Activated CD4-positive, alpha-beta T cell treated with anti-CD3 and anti-CD28 coated beads, Interleukin-2, amount 50 U/mL, for 24 hours (primary cell): ENCODE data around the gene CALML3.
"Not testable (repeated sequence)": the region's sequence is repeated elsewhere in the genome, so short reads cannot be mapped to it uniquely, and the experiment has no call there.

Experiments
- DNase-seq, 2 donors: peaks; one replicate each; pipeline ENCODE4 v3.0.0-alpha.2; 2020; ENCODE audit warnings: low read depth in 1 of 2, low spot score in 1 of 2

The CALML3 gene

GRCh38 chr10:5552376-5553321 lies 27.9 kb downstream of the CALML3 start:
- DNase-seq = no peak

GRCh38 chr10:5553400-5554170 lies 28.8 kb downstream of the CALML3 start:
- DNase-seq = no peak

GRCh38 chr10:5555021-5555510 lies 30.3 kb downstream of the CALML3 start:
- no peak for DNase-seq

- DNase-seq = no peak
These were observed 31.1 kb downstream of the CALML3 start for GRCh38 chr10:5555881-5556280.

GRCh38 chr10:5556576-5556975 lies 31.8 kb downstream of the CALML3 start:
- no peak for DNase-seq

GRCh38 chr10:5557040-5557721 lies 32.4 kb downstream of the CALML3 start:
- DNase-seq = no peak

- DNase-seq = no peak
These were observed 33.3 kb downstream of the CALML3 start for GRCh38 chr10:5557799-5558771.

- not testable (repeated sequence) for DNase-seq
These were observed 34.3 kb downstream of the CALML3 start for GRCh38 chr10:5559022-5559421.

- DNase-seq = no peak
These were observed 34.9 kb downstream of the CALML3 start for GRCh38 chr10:5559642-5560141.

- DNase-seq = no peak
These were observed 35.5 kb downstream of the CALML3 start for GRCh38 chr10:5560142-5560816.

- DNase-seq = no peak
These were observed 36.3 kb downstream of the CALML3 start for GRCh38 chr10:5560817-5561703.

GRCh38 chr10:5561704-5562645 lies 37.2 kb downstream of the CALML3 start:
- no peak for DNase-seq

- DNase-seq = no peak
These were observed 38.7 kb downstream of the CALML3 start for GRCh38 chr10:5563321-5563961.

GRCh38 chr10:5563991-5564536 lies 39.3 kb downstream of the CALML3 start:
- DNase-seq = peak in 1 of 2 donors; percentile 49

- DNase-seq = no peak
These were observed 39.9 kb downstream of the CALML3 start for GRCh38 chr10:5564537-5565204.

- DNase-seq = no peak
These were observed 40.4 kb downstream of the CALML3 start for GRCh38 chr10:5565205-5565545.
